Heart right ventricle (tissue), 16 donors: ENCODE data around the gene UBQLN2. TPM values are rescaled to one million over a fixed set of nuclear protein-coding genes. Genes with fewer than 3 reads are reported as not detected.

ENCODE experiments used
- ATAC-seq, 8 donors: fragments of 200-7000 bp; cut with Tn5 transposase; one replicate each; pipeline ENCODE4 v1.9.1; 2020; ENCODE audit warnings: mild to moderate bottlenecking in 8 of 8, moderate library complexity in 8 of 8, moderate number of reproducible peaks in 1 of 8
- DNase-seq, 2 donors: peaks; one replicate each; pipeline ENCODE4 v3.0.0-alpha.2; 2020
- H3K27ac ChIP-seq, 10 donors: fragments of 200-600 bp; sonication (generic) in 2 of 10; one replicate each; pipeline versions ENCODE4 v1.5.0 to v1.8.0; 2020 to 2022; ENCODE audit warnings: mild to moderate bottlenecking in 3 of 10
- H3K27me3 ChIP-seq, 7 donors: fragments of 200-600 bp; one replicate each; pipeline ENCODE4 v1.8.0; 2021 to 2022; ENCODE audit warnings: mild to moderate bottlenecking in 2 of 7
- H3K36me3 ChIP-seq, 9 donors: fragments of 200-600 bp; sonication (generic) in 1 of 9; one replicate each; pipeline versions ENCODE4 v1.5.0 to v1.8.0; 2020 to 2022; ENCODE audit warnings: mild to moderate bottlenecking in 2 of 9
- H3K4me1 ChIP-seq, 9 donors: fragments of 200-600 bp; sonication (generic) in 1 of 9; one replicate each; pipeline versions ENCODE4 v1.5.0 to v1.8.0; 2020 to 2022; ENCODE audit warnings: mild to moderate bottlenecking in 4 of 9
- H3K4me3 ChIP-seq, 10 donors: fragments of 200-600 bp; sonication (generic) in 2 of 10; one replicate each; pipeline versions ENCODE4 v1.5.0 to v1.8.0; 2020 to 2022; ENCODE audit warnings: mild to moderate bottlenecking in 7 of 10, moderate library complexity in 2 of 10
- H3K9me3 ChIP-seq, 11 donors: fragments of 200-600 bp in 10 of 11; sonication (generic) in 2 of 11; one replicate each; pipeline versions ENCODE4 v1.5.0 to v1.8.0; 2013 to 2022; ENCODE audit warnings: mild to moderate bottlenecking in 2 of 11, control low read depth in 1 of 11, moderate library complexity in 1 of 11
- CTCF ChIP-seq, 9 donors: fragments of 200-600 bp; sonication (generic) in 2 of 9; IDR thresholded peaks; one replicate each; pipeline versions ENCODE4 v1.5.0 to v1.8.0; 2021 to 2022; ENCODE audit warnings: antibody characterized with exemption in 9 of 9, mild to moderate bottlenecking in 5 of 9, moderate library complexity in 1 of 9
- WGBS, 2 donors: extraction: QIAGEN DNeasy Blood & Tissue Kit; methylation state at CpG; one replicate each; pipeline ENCODE4 v1.1.7; 2013; ENCODE audit warnings: inconsistent platforms in 1 of 2; 5-methylcytosine and 5-hydroxymethylcytosine counted together
- intact Hi-C, 10 donors: fragments of 100-400 bp; cut with DNase I; formaldehyde crosslinking; loops; one replicate each; pipeline versions ENCODE4 v1.11.1 to v1.14.2; 2022
- polyA plus RNA-seq, 2 donors: library from polyadenylated mRNA; stranded (reverse); fragments of 200-250 nt; gene quantifications; one replicate each; pipeline ENCODE4 v1.2.3, GENCODE V29; 2013
- total RNA-seq, 10 donors: library from RNA; stranded (reverse); fragmentation: NEBNext Ultra II Directional in 3 of 10; extraction: Animal tissue kit (Norgen Biotek cat#: 25700) in 3 of 10; gene quantifications; one replicate each; pipeline versions ENCODE4 v1.2.1 to v1.2.4, GENCODE V29; 2021 to 2023
- donor health status: Arrhythmogenic right ventricular cardiomyopathy.
- donor health status: ischemic (EF 13 %, LVEDD 7.1; RV severe dilation, severe dysfunction).
- donor health status: healthy with polysubstance abuse.
- donor health status: DM: no; HTN: yes; CAD: no.
- donor health status: DM: no; HTN: no; CAD: no.
- donor health status: ischemic (EF 25% LVEDD 6.9; RV normal size, moderate dysfunction).
- donor health status: ischemic (EF 25% LVEDD 5.7; RV mildly dilated, moderate dysfunction).
- donor health status: healthy.
- donor health status: DM: yes; HTN: yes; CAD: no.
- donor health status: Ischemic cardiomyopathy.
- donor health status: ischemic (EF 35%, LVEDD 5.7; RV mildly dilated, moderate dysfunction).
- donor health status: nonischemic (EF 11% LVEDD 7.7; RV severe dilation, severe dysfunction).
- donor health status: DM: yes; HTN: yes; CAD: no.
- donor health status: PGD.
- donor health status: ischemic (EF 29% LVEDD 5.4; RV normal size, mild dysfunction).
- donor health status: nonischemic (EF 23%, LVEDD 6.1; RV moderate dilation, normal function).

Gene UBQLN2
- total and polyA plus RNA-seq, 12 donors, result 7.2 to 43.8 (median 35.4) TPM

GRCh38 chrX:56550667-56551066 is 12.8 kb upstream of the UBQLN2 start:
- intact Hi-C loops, result no loop called here
- WGBS, 2 donors, result 90 to 100% methylated on average over 1 of the region's 1 CpG
- no peaks in the 10 kb centered on the region for H3K4me1 ChIP-seq
- TF ChIP-seq CTCF (IDR thresholded peaks at IDR 0.05), result no peak
- H3K27ac ChIP-seq, result no peak overlapping the region
- DNase-seq (no peak), ATAC-seq (no peak)
- H3K4me3 ChIP-seq, result no peak overlapping the region
- H3K27me3 ChIP-seq, result peaks cover 0 to 5% (median 0%) of the 10 kb centered on the region in 7 donors
- H3K36me3 ChIP-seq, result no peaks in the 10 kb centered on the region
- peaks cover 0 to 17% (median 0%) of the 10 kb centered on the region in 11 donors for H3K9me3 ChIP-seq

GRCh38 chrX:56554870-56555269 is 8.6 kb upstream of the UBQLN2 start:
- no peaks in the 10 kb centered on the region for H3K4me1 ChIP-seq
- no peak overlapping the region for H3K4me3 ChIP-seq
- H3K27me3 ChIP-seq, result peaks cover 0 to 20% (median 0%) of the 10 kb centered on the region in 7 donors
- TF ChIP-seq CTCF (IDR thresholded peaks at IDR 0.05), result no peak
- H3K36me3 ChIP-seq, result no peaks in the 10 kb centered on the region
- DNase-seq, result no peak
- 91 to 93% methylated on average over 4 of the region's 4 CpGs for WGBS, 2 donors
- ATAC-seq, result no peak
- intact Hi-C loops, result no loop called here
- no peak overlapping the region for H3K27ac ChIP-seq
- no peaks in the 10 kb centered on the region for H3K9me3 ChIP-seq

GRCh38 chrX:56557376-56557929 is 6.0 kb upstream of the UBQLN2 start:
- no peak overlapping the region for H3K27ac ChIP-seq
- TF ChIP-seq CTCF (IDR thresholded peaks at IDR 0.05), result no peak
- no peaks in the 10 kb centered on the region for H3K9me3 ChIP-seq
- 98 to 100% methylated on average over 2 of the region's 2 CpGs for WGBS, 2 donors
- peaks cover 0 to 1% (median 0%) of the 10 kb centered on the region in 9 donors for H3K4me1 ChIP-seq
- DNase-seq, result no peak
- ATAC-seq, result no peak
- H3K36me3 ChIP-seq, result no peaks in the 10 kb centered on the region
- no peak overlapping the region for H3K4me3 ChIP-seq
- intact Hi-C loops, result no loop called here
- peaks cover 0 to 25% (median 0%) of the 10 kb centered on the region in 7 donors for H3K27me3 ChIP-seq

- DNase-seq (peak in 1 of 2 donors; percentile 10), ATAC-seq (peak in 7 of 8 donors; percentile 22 to 72 (median 52))
- TF ChIP-seq CTCF (IDR thresholded peaks at IDR 0.05), result no peak
- H3K36me3 ChIP-seq, result peaks cover 0 to 5% (median 0%) of the 10 kb centered on the region in 9 donors
- peaks cover 0 to 22% (median 0%) of the 10 kb centered on the region in 7 donors for H3K27me3 ChIP-seq
- peak overlapping the region; percentile 93 to 98 (median 96) for H3K27ac ChIP-seq
- H3K9me3 ChIP-seq, result no peaks in the 10 kb centered on the region
- H3K4me1 ChIP-seq, result peaks cover 0 to 54% (median 27%) of the 10 kb centered on the region in 9 donors
- H3K4me3 ChIP-seq, result peak overlapping the region; percentile 57 to 78 (median 72)
- intact Hi-C loops, result loop anchor here in 2 of 10 donors (5.0 to 10.0 kb wide), 2 partner anchors 160 to 163 kb away; partner anchors contain the start of gene NBDY (in 2 of the 2)
- 2% methylated on average over 23 of the region's 23 CpGs for WGBS, 2 donors
Observed at GRCh38 chrX:56564164-56564885, 898 bp downstream of the UBQLN2 start.
